ENCODE data around the gene XPOT.

- no peak for TF ChIP-seq CTCF (IDR thresholded peaks at IDR 0.05)
- no peak for TF ChIP-seq POLR2A (IDR thresholded peaks at IDR 0.05)
These were observed 26.7 kb downstream of the XPOT start for GRCh38 chr12:64430886-64431285.

Data from lower leg skin (tissue), 3 donors.